Natural killer cell (primary cell): ENCODE data around the gene EPHB2. TPM values are rescaled to one million over a fixed set of nuclear protein-coding genes. Genes with fewer than 3 reads are reported as not detected.
"Not testable (repeated sequence)": the region's sequence is repeated elsewhere in the genome, so short reads cannot be mapped to it uniquely, and the experiment has no call there.

Experiments used
- ATAC-seq, 3 donors: fragments of 150-1000 bp in 2 of 3; fragments of 200-7000 bp in 1 of 3; cut with Tn5 transposase; 1 replicate in 1 of 3; 2 replicates in 2 of 3; pipeline ENCODE4 v1.10.0; 2021; ENCODE audit warnings: mild to moderate bottlenecking in 2 of 3, moderate library complexity in 2 of 3
- DNase-seq, 2 donors: peaks; one replicate each; pipeline versions ENCODE4 v3.0.0 to v3.0.0-alpha.2; 2013 to 2021; ENCODE audit warnings: mixed read lengths in 1 of 2
- H3K27ac ChIP-seq: one replicate; pipeline ENCODE4 v1.5.1; 2013; ENCODE audit warnings: mild to moderate bottlenecking, low read length
- H3K27me3 ChIP-seq: one replicate; pipeline ENCODE4 v1.6.1; 2013; ENCODE audit warnings: low read length; ENCODE audit not compliant: control insufficient read depth, insufficient read depth
- H3K36me3 ChIP-seq: one replicate; pipeline ENCODE4 v1.6.1; 2013; ENCODE audit warnings: low read length; ENCODE audit not compliant: control insufficient read depth, insufficient read depth
- H3K4me1 ChIP-seq: one replicate; pipeline ENCODE4 v1.6.1; 2013; ENCODE audit warnings: low read length; ENCODE audit not compliant: control insufficient read depth, insufficient read depth
- H3K4me3 ChIP-seq: one replicate; pipeline ENCODE4 v1.5.1; 2013; ENCODE audit warnings: low read length
- H3K9me3 ChIP-seq: one replicate; pipeline ENCODE4 v1.6.1; 2013; ENCODE audit warnings: low read length; ENCODE audit not compliant: control insufficient read depth, insufficient read depth
- H3K27ac Mint-ChIP-seq, 2 donors: one replicate each; pipeline ENCODE4 v1.8.0; 2022; ENCODE audit warnings: mild to moderate bottlenecking in 2 of 2, mixed read lengths in 2 of 2, moderate library complexity in 1 of 2
- H3K27me3 Mint-ChIP-seq, 2 donors: one replicate each; pipeline ENCODE4 v1.8.0; 2022; ENCODE audit warnings: low read depth in 2 of 2, mixed read lengths in 2 of 2
- H3K36me3 Mint-ChIP-seq: one replicate; pipeline ENCODE4 v1.8.0; 2022; ENCODE audit warnings: mixed read lengths
- H3K4me1 Mint-ChIP-seq, 2 donors: one replicate each; pipeline ENCODE4 v1.8.0; 2022; ENCODE audit warnings: mixed read lengths in 2 of 2
- H3K4me3 Mint-ChIP-seq: one replicate; pipeline ENCODE4 v1.8.0; 2022; ENCODE audit warnings: mild to moderate bottlenecking, moderate library complexity, mixed read lengths
- H3K9me3 Mint-ChIP-seq, 2 donors: one replicate each; pipeline ENCODE4 v1.8.0; 2022; ENCODE audit warnings: mixed read lengths in 2 of 2
- CTCF ChIP-seq: fragments of 200-600 bp; IDR thresholded peaks from one replicate; pipeline ENCODE4 v1.8.0; 2022; ENCODE audit warnings: antibody characterized with exemption
- WGBS: methylation state at CpG from one replicate; pipeline ENCODE4 v1.1.7; 2013; ENCODE audit warnings: missing lambda C conversion rate; ENCODE audit not compliant: insufficient coverage; 5-methylcytosine and 5-hydroxymethylcytosine counted together
- intact Hi-C: fragments of 100-400 bp; cut with micrococcal nuclease; formaldehyde crosslinking; loops from one replicate; pipeline ENCODE4 v1.14.2; 2022
- total RNA-seq, 4 donors: library from RNA; stranded (reverse); fragments of 120-200 nt in 1 of 4; gene quantifications; one replicate each; pipeline versions ENCODE4 v1.2.3 to v1.2.4, GENCODE V29; 2013 to 2022

EPHB2 gene
- total RNA-seq, 3 donors from 2014 or later (not counting 1 experiment from before 2014, with no cell fraction given): 0.14 to 0.23 TPM; not detected in 1

GRCh38 chr1:22671999-22672398 is 38.6 kb upstream of the EPHB2 start:
- no peak for TF ChIP-seq CTCF
- no peak for ATAC-seq
- H3K36me3 ChIP-seq: no peaks in the 10 kb centered on the region
- no peak for DNase-seq
- no peaks in the 10 kb centered on the region for H3K4me1 ChIP-seq
- Mint-ChIP-seq H3K27ac (no peak overlapping the region), H3K4me1 (no peaks in the 10 kb centered on the region), H3K4me3 (no peak overlapping the region), H3K9me3 (no peaks in the 10 kb centered on the region), H3K36me3 (no peaks in the 10 kb centered on the region), H3K27me3 (peaks cover 17 to 28% of the 10 kb centered on the region in 2 donors)
- H3K4me3 ChIP-seq: no peak overlapping the region
- no peaks in the 10 kb centered on the region for H3K9me3 ChIP-seq
- 80% methylated on average over 4 of the region's 4 CpGs for WGBS
- H3K27ac ChIP-seq: no peak overlapping the region
- intact Hi-C loops: no loop called here
- H3K27me3 ChIP-seq: no peaks in the 10 kb centered on the region

GRCh38 chr1:22673486-22674409 is 36.9 kb upstream of the EPHB2 start:
- ATAC-seq: no peak
- H3K9me3 ChIP-seq: no peaks in the 10 kb centered on the region
- no peak overlapping the region for H3K4me3 Mint-ChIP-seq
- DNase-seq: no peak
- WGBS: 13% methylated on average over 15 of the region's 17 CpGs
- intact Hi-C loops: loop anchor here (1.0 kb wide), 1 partner anchor 216 kb away; no protein-coding TSS in a partner anchor
- H3K27ac Mint-ChIP-seq: no peak overlapping the region
- peaks cover 8 to 24% of the 10 kb centered on the region in 2 donors for H3K27me3 Mint-ChIP-seq
- peak; percentile 20 for TF ChIP-seq CTCF
- H3K9me3 Mint-ChIP-seq: no peaks in the 10 kb centered on the region
- no peaks in the 10 kb centered on the region for H3K36me3 Mint-ChIP-seq
- no peak overlapping the region for H3K27ac ChIP-seq
- H3K4me1 Mint-ChIP-seq: no peaks in the 10 kb centered on the region
- no peaks in the 10 kb centered on the region for H3K4me1 ChIP-seq
- H3K27me3 ChIP-seq: no peaks in the 10 kb centered on the region
- no peaks in the 10 kb centered on the region for H3K36me3 ChIP-seq
- H3K4me3 ChIP-seq: no peak overlapping the region

GRCh38 chr1:22674410-22674749 is 36.3 kb upstream of the EPHB2 start:
- 63% methylated on average over 1 of the region's 1 CpG for WGBS
- Histone ChIP-seq H3K27ac (no peak overlapping the region), H3K4me1 (no peaks in the 10 kb centered on the region), H3K27me3 (no peaks in the 10 kb centered on the region), H3K4me3 (no peak overlapping the region), H3K9me3 (no peaks in the 10 kb centered on the region), H3K36me3 (no peaks in the 10 kb centered on the region)
- Mint-ChIP-seq H3K36me3 (no peaks in the 10 kb centered on the region), H3K4me1 (no peaks in the 10 kb centered on the region), H3K4me3 (no peak overlapping the region), H3K27me3 (peaks cover 8 to 20% of the 10 kb centered on the region in 2 donors), H3K27ac (no peak overlapping the region), H3K9me3 (no peaks in the 10 kb centered on the region)
- TF ChIP-seq CTCF: no peak
- ATAC-seq (no peak), DNase-seq (no peak)
- intact Hi-C loops: loop anchor here (1.0 kb wide), 1 partner anchor 215 kb away; no protein-coding TSS in a partner anchor

GRCh38 chr1:22676151-22676550 is 34.5 kb upstream of the EPHB2 start:
- H3K27ac Mint-ChIP-seq, DNase-seq, H3K9me3 Mint-ChIP-seq, intact Hi-C loops, H3K27ac ChIP-seq, H3K36me3 ChIP-seq, H3K4me1 Mint-ChIP-seq, H3K4me3 Mint-ChIP-seq, ATAC-seq, H3K4me1 ChIP-seq, H3K9me3 ChIP-seq, H3K4me3 ChIP-seq, H3K36me3 Mint-ChIP-seq, H3K27me3 ChIP-seq: not testable (repeated sequence)
- WGBS: 95% methylated on average over 15 of the region's 15 CpGs
- H3K27me3 Mint-ChIP-seq: peaks cover 8 to 16% of the 10 kb centered on the region in 2 donors
